PC-3 (cell line): Measurements from ENCODE around the gene RGS12. TPM values are rescaled to one million over a fixed set of nuclear protein-coding genes. Genes with fewer than 3 reads are reported as not detected.

Experiments
- ATAC-seq: fragments of 200-7000 bp; cut with Tn5 transposase; 2 replicates; pipeline ENCODE4 v1.9.1; 2020; ENCODE audit warnings: mild to moderate bottlenecking, moderate library complexity
- BruUV-seq: library from RNA; stranded (reverse); fragments of 400-500 nt; replicated peaks from 2 replicates; lab custom pipeline; 2021; lab: Mats Ljungman, UMichigan
- CTCF ChIA-PET: fragments of 300-600 bp; sonication (Branson Sonifier 250); formaldehyde crosslinking; loops from one replicate; lab custom pipeline; 2022; ENCODE audit warnings: antibody characterized with exemption; lab: Charles Lee
- POLR2A ChIA-PET: fragments of 300-600 bp; sonication (Branson Sonifier 250); formaldehyde crosslinking; loops from one replicate; lab custom pipeline; 2022; ENCODE audit warnings: antibody characterized with exemption; ENCODE audit not compliant: unreplicated experiment; lab: Charles Lee
- DNase-seq: peaks from one replicate; pipeline ENCODE4 v3.0.0-alpha.2; 2015
- H2AFZ ChIP-seq: fragments of 300-600 bp; sonication (generic); 2 replicates; pipeline ENCODE4 v1.6.0; 2016; ENCODE audit warnings: antibody characterized with exemption, low read length
- H3F3A ChIP-seq: fragments of 300-600 bp; sonication (generic); one replicate; pipeline ENCODE4 v1.6.0; 2017; ENCODE audit warnings: antibody characterized with exemption, low read length, control low read depth, mild to moderate bottlenecking; ENCODE audit not compliant: unreplicated experiment
- H3K27ac ChIP-seq: fragments of 300-600 bp; sonication (generic); 2 replicates; pipeline ENCODE4 v1.5.1; 2016; ENCODE audit warnings: mild to moderate bottlenecking, low read length
- H3K27me3 ChIP-seq: fragments of 300-600 bp; sonication (generic); 2 replicates; pipeline ENCODE4 v1.6.1; 2016; ENCODE audit warnings: low read length, mixed read lengths
- H3K36me3 ChIP-seq: fragments of 300-600 bp; sonication (generic); 2 replicates; pipeline ENCODE4 v1.6.1; 2016; ENCODE audit warnings: low read depth, mixed run types, low read length, mixed read lengths
- H3K4me1 ChIP-seq: fragments of 300-600 bp; sonication (generic); 2 replicates; pipeline ENCODE4 v1.5.1; 2016; ENCODE audit warnings: low read length; ENCODE audit not compliant: insufficient read depth
- H3K4me2 ChIP-seq: fragments of 300-600 bp; sonication (generic); 2 replicates; pipeline ENCODE4 v1.6.0; 2016; ENCODE audit warnings: low read length
- H3K4me3 ChIP-seq: fragments of 300-600 bp; sonication (generic); 2 replicates; pipeline ENCODE4 v1.5.1; 2016; ENCODE audit warnings: mild to moderate bottlenecking, low read length, mixed read lengths
- H3K79me2 ChIP-seq: fragments of 300-600 bp; sonication (generic); 2 replicates; pipeline ENCODE4 v1.6.1; 2017; ENCODE audit warnings: low read length, mixed read lengths
- H3K9ac ChIP-seq: fragments of 300-600 bp; sonication (generic); 2 replicates; pipeline ENCODE4 v1.6.0; 2016; ENCODE audit warnings: mild to moderate bottlenecking, low read length
- H3K9me2 ChIP-seq: fragments of 300-600 bp; sonication (generic); replicated peaks from 2 replicates; pipeline ENCODE4 v1.6.1; 2016; ENCODE audit warnings: mixed run types, low read length, mixed read lengths
- H3K9me3 ChIP-seq: fragments of 300-600 bp; sonication (generic); 2 replicates; pipeline ENCODE4 v1.6.1; 2016; ENCODE audit warnings: low read length, mixed read lengths
- H4K20me1 ChIP-seq: fragments of 300-600 bp; sonication (generic); 2 replicates; pipeline ENCODE4 v1.6.1; 2016; ENCODE audit warnings: low read length, mixed read lengths
- EZH2 ChIP-seq: fragments of 300-600 bp; sonication (generic); IDR thresholded peaks from one replicate; pipeline ENCODE4 v1.6.1; 2017; ENCODE audit warnings: antibody characterized with exemption, mild to moderate bottlenecking, low read length; ENCODE audit not compliant: unreplicated experiment
- EZH2phosphoT487 ChIP-seq: fragments of 300-600 bp; sonication (generic); IDR thresholded peaks from 2 replicates; pipeline ENCODE4 v1.6.1; 2018; ENCODE audit warnings: mild to moderate bottlenecking, antibody characterized with exemption, low read length, borderline replicate concordance
- intact Hi-C: fragments of 100-400 bp; cut with micrococcal nuclease; formaldehyde crosslinking; loops from 2 replicates; pipeline ENCODE4 v1.9.0; 2023
- total RNA-seq: library from RNA; depleted of rRNA; stranded (reverse); fragments of >200 nt; gene quantifications from 2 replicates; pipeline ENCODE4 v1.2.3, GENCODE V29; 2014
- TF ChIP-seq, protein P1 (sequence below): fragments of 300-600 bp; sonication (generic); conservative IDR thresholded peaks from 2 replicates; pipeline ENCODE4 v1.5.1; 2017; ENCODE audit warnings: antibody characterized with exemption, low read depth, mild to moderate bottlenecking, low read length

The RGS12 gene
- total RNA-seq, 1 experiment from 2014 or later, result 10.3 TPM

DNA sequence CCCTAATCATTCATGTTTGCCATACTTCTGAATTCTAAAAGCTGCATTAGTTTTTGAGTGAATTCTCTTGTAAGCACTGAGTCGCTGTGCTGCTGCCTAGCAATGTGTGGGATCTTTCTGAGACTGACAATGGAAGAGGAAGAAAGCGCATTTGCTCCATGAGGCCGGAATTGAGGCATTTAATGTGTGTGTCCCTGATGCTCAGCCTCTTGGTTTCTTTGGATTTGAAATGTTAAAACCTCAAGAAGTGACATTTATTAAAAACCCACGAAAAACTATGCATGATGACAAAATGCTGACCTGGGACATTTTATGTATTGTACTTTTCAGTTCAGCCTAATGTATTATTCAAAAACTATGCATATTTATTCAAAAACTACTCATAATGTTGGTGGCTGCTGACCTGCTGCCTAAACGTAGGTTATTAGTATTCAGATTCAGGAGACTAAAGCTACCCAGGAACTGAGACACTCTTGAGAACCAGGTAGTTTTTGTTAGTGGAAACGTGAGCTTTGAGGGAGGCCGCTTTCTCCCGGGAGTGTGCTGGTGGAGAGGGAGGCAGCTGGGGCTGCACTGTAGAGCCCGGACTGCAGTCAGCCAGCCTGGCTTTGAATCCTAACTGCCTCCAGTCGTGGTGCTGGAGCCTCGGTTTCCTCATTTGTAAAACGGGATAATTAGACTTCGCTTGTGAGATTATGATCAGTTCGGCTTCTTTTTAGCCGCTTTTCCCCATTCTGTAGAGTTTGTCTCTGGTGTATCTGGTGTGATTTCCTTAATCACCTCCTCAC lies 11.3 kb downstream of the RGS12 start:
- H4K20me1 ChIP-seq, result no peaks in the 10 kb centered on the region

DNA sequence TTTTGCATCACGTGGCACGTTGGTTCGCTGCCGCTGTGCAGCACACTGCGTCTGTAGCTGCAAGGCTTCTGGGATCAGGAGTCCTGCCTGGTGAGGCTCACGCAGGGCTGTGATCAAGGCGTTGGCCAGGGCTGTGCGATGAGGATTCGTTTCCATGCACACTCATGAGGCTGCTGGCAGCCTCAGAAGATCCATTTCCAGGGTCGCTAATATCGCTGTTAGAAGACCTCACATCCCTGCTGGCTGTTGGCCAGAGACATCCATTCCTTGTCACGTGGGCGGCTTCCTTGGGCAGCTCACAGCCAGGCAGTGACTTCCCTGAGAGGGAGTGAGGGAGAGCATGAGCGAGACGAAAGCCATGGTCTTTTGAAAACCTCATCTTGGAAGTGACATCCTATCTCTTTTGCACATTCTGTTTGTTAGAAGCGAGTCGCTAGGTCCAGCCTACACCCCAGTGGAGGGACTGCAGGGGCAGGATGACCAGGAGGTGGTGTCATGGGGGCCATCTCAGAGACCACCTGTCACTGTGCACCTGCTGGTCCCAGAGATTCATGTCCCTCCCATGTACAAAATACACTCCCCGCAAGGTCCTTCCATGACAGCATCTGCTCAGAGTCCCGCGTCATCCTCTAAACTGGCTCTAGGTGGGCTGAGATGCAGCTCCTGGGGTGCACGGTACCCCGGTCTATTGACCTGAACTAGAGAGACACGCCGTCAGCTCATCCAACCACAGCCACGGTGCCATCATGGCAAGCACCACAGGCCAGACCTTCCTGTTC lies 12.2 kb downstream of the RGS12 start:
- H3K4me1 ChIP-seq, result no peaks in the 10 kb centered on the region
- TF ChIP-seq EZH2phosphoT487 (no peak), EZH2 (no peak)
- TF ChIP-seq, protein P1, sequence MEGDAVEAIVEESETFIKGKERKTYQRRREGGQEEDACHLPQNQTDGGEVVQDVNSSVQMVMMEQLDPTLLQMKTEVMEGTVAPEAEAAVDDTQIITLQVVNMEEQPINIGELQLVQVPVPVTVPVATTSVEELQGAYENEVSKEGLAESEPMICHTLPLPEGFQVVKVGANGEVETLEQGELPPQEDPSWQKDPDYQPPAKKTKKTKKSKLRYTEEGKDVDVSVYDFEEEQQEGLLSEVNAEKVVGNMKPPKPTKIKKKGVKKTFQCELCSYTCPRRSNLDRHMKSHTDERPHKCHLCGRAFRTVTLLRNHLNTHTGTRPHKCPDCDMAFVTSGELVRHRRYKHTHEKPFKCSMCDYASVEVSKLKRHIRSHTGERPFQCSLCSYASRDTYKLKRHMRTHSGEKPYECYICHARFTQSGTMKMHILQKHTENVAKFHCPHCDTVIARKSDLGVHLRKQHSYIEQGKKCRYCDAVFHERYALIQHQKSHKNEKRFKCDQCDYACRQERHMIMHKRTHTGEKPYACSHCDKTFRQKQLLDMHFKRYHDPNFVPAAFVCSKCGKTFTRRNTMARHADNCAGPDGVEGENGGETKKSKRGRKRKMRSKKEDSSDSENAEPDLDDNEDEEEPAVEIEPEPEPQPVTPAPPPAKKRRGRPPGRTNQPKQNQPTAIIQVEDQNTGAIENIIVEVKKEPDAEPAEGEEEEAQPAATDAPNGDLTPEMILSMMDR, result no peak
- DNase-seq (no peak), ATAC-seq (no peak)
- no TSS peak for BruUV-seq
- intact Hi-C loops, result no loop called here
- H3K4me2 ChIP-seq, result no peak overlapping the region
- no peaks in the 10 kb centered on the region for H3K36me3 ChIP-seq
- no peaks in the 10 kb centered on the region for H3K9me2 ChIP-seq
- H4K20me1 ChIP-seq, result no peaks in the 10 kb centered on the region
- ChIA-PET POLR2A (no interaction called here), CTCF (no interaction called here)
- H3K27ac ChIP-seq, result no peak overlapping the region
- no peak overlapping the region for H2AFZ ChIP-seq
- no peaks in the 10 kb centered on the region for H3K27me3 ChIP-seq
- H3K79me2 ChIP-seq, result no peaks in the 10 kb centered on the region
- H3K9me3 ChIP-seq, result no peaks in the 10 kb centered on the region
- H3K4me3 ChIP-seq, result no peak overlapping the region
- H3F3A ChIP-seq, result no peaks in the 10 kb centered on the region
- H3K9ac ChIP-seq, result no peak overlapping the region

More for the DNA sequence above, 11.3 kb downstream of the RGS12 start:
- no peak overlapping the region for H3K4me2 ChIP-seq
- no peak for DNase-seq
- no peaks in the 10 kb centered on the region for H3F3A ChIP-seq
- H3K4me1 ChIP-seq, result no peaks in the 10 kb centered on the region
- no peaks in the 10 kb centered on the region for H3K27me3 ChIP-seq
- CTCF ChIA-PET, result no interaction called here
- TF ChIP-seq EZH2 (no peak), EZH2phosphoT487 (no peak)
- TF ChIP-seq, protein P1, result no peak
- no peak overlapping the region for H3K9ac ChIP-seq
- no TSS peak for BruUV-seq
- POLR2A ChIA-PET, result no interaction called here
- no peak overlapping the region for H2AFZ ChIP-seq
- no peaks in the 10 kb centered on the region for H3K9me3 ChIP-seq
- H3K36me3 ChIP-seq, result no peaks in the 10 kb centered on the region
- no peak for ATAC-seq
- 0 out of 2 replicates have a peak, but pooled peaks cover 3% of the 10 kb centered on the region for H3K79me2 ChIP-seq
- H3K27ac ChIP-seq, result no peak overlapping the region
- H3K9me2 ChIP-seq, result no peaks in the 10 kb centered on the region
- intact Hi-C loops, result no loop called here
- no peak overlapping the region for H3K4me3 ChIP-seq
